Measurements from ENCODE around the gene TTLL9.

DNA sequence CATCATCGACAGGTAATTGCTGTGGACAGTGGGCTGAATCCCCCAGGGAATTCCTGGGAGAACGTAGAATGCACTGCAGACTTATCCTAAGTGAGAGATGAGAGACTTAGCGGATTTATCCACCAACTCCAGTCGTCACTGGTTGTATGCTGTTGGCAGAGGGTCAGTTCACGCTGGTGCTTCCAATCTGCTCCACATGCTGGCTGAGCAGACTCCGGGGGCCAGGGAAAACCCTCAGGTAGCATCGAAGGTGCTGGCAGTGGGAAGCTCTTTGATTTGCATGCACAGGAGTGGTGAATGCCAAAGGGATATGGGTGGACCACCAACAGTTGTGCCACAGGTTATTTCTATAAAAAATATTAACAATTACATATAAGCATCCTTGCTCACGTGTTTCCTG lies 20.2 kb downstream of the TTLL9 start:
- TF ChIP-seq CTCF (IDR thresholded peaks at IDR 0.05; ENCODE audit: low read depth, low read length): no peak
- TF ChIP-seq POLR2A (IDR thresholded peaks at IDR 0.05; ENCODE audit: extremely low read depth, insufficient read length): no peak
- TF ChIP-seq, protein P1, sequence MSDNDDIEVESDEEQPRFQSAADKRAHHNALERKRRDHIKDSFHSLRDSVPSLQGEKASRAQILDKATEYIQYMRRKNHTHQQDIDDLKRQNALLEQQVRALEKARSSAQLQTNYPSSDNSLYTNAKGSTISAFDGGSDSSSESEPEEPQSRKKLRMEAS (IDR thresholded peaks at IDR 0.05; ENCODE audit: low read depth, low read length): no peak
- TF ChIP-seq MYC (IDR thresholded peaks at IDR 0.05; ENCODE audit: low read depth, low read length): no peak

Data from NB4 (cell line).